ENCODE results near the gene ZG16B. TPM values are rescaled to one million over a fixed set of nuclear protein-coding genes. Genes with fewer than 3 reads are reported as not detected.

Gene ZG16B
- total RNA-seq, 1 experiment from 2014 or later, result not detected

- H3K27ac ChIP-seq (ENCODE audit: insufficient read length, low read depth, low read length), result no peak overlapping the region
- H3K23ac ChIP-seq (ENCODE audit: insufficient read length, low read depth, low read length), result no peak overlapping the region
- H3K56ac ChIP-seq (ENCODE audit: insufficient read length, low read depth, low read length), result no peak overlapping the region
- H2BK5ac ChIP-seq (ENCODE audit: insufficient read length, low read length), result no peak overlapping the region
- no peaks in the 10 kb centered on the region for H3K9me3 ChIP-seq (ENCODE audit: control insufficient read depth, low read depth, low read length)
- no peak overlapping the region for H3K14ac ChIP-seq (ENCODE audit: insufficient read depth, low read length)
- Mint-ChIP-seq H3K27me3 (ENCODE audit: low read depth) (peaks cover 39% of the 10 kb centered on the region), H3K4me1 (peaks cover 0 to 7% of the 10 kb centered on the region in 2 experiments; a peak in 2 of 4 replicates), H3K27ac (no peak overlapping the region), H3K36me3 (ENCODE audit: insufficient read depth in 1 of 3, low read depth in 3 of 3) (no peaks in the 10 kb centered on the region), H3K9me3 (peaks cover 0 to 4% of the 10 kb centered on the region in 2 experiments; a peak in 3 of 5 replicates), H3K4me3 (no peak overlapping the region)
- no peak overlapping the region for H3T11ph ChIP-seq (ENCODE audit: low read length)
- no peak overlapping the region for H4K91ac ChIP-seq (ENCODE audit: insufficient read length, low read depth, low read length)
- H2BK15ac ChIP-seq (ENCODE audit: low read depth, low read length), result no peak overlapping the region
- H2AFZ ChIP-seq (ENCODE audit: low read length), result no peak overlapping the region
- H4K5ac ChIP-seq (ENCODE audit: insufficient read length, low read depth, low read length), result no peak overlapping the region
- TF ChIP-seq CTCF (conservative IDR thresholded peaks at IDR 0.05), result peak; percentile 97
- no peaks in the 10 kb centered on the region for H4K20me1 ChIP-seq (ENCODE audit: control insufficient read depth, insufficient read depth, insufficient read length)
- H3K4ac ChIP-seq (ENCODE audit: low read depth, low read length), result no peak overlapping the region
- no peak overlapping the region for H4K8ac ChIP-seq (replicated peaks; ENCODE audit: insufficient read length, low read depth, low read length)
- H3K18ac ChIP-seq (ENCODE audit: insufficient read length, low read depth, low read length), result no peak overlapping the region
- no peaks in the 10 kb centered on the region for H3K79me1 ChIP-seq (ENCODE audit: insufficient read depth, low read depth, low read length, poor library complexity, severe bottlenecking)
- no peak overlapping the region for H2BK12ac ChIP-seq (ENCODE audit: insufficient read length, low read depth, low read length)
- H2AK5ac ChIP-seq (ENCODE audit: insufficient read length, low read length), result no peak overlapping the region
- no peak overlapping the region for H3K9ac ChIP-seq (ENCODE audit: extremely low read depth, insufficient read length, low read length)
- H3K79me2 ChIP-seq (ENCODE audit: insufficient read depth, low read length), result no peaks in the 10 kb centered on the region
- H3K23me2 ChIP-seq (ENCODE audit: insufficient read length, low read depth, low read length, poor library complexity, severe bottlenecking), result no peaks in the 10 kb centered on the region
- no peak overlapping the region for H3K4me2 ChIP-seq (ENCODE audit: insufficient read depth, insufficient read length, low read length)
- H3K27me3 ChIP-seq (ENCODE audit: insufficient read depth, low read length), result no peaks in the 10 kb centered on the region
- 0 out of 2 replicates have a peak, but pooled peaks cover 1% of the 10 kb centered on the region for H3K4me1 ChIP-seq (ENCODE audit: insufficient read depth, low read length)
- no peak overlapping the region for H2BK20ac ChIP-seq (ENCODE audit: low read depth, low read length, poor library complexity, severe bottlenecking)
- peak; percentile 85 for DNase-seq
- no peak overlapping the region for H2BK120ac ChIP-seq (ENCODE audit: low read depth, low read length, poor library complexity, severe bottlenecking)
- WGBS (ENCODE audit: extremely low coverage, insufficient read length, low lambda C conversion rate), result no CpG with 5 or more reads among the region's 25 CpGs
These were observed 44.8 kb downstream of the ZG16B start for GRCh38 chr16:2874912-2875362.

Measured in H9 (cell line).